Measurements from ENCODE around the gene P2RX2.

The P2RX2 gene

DNA sequence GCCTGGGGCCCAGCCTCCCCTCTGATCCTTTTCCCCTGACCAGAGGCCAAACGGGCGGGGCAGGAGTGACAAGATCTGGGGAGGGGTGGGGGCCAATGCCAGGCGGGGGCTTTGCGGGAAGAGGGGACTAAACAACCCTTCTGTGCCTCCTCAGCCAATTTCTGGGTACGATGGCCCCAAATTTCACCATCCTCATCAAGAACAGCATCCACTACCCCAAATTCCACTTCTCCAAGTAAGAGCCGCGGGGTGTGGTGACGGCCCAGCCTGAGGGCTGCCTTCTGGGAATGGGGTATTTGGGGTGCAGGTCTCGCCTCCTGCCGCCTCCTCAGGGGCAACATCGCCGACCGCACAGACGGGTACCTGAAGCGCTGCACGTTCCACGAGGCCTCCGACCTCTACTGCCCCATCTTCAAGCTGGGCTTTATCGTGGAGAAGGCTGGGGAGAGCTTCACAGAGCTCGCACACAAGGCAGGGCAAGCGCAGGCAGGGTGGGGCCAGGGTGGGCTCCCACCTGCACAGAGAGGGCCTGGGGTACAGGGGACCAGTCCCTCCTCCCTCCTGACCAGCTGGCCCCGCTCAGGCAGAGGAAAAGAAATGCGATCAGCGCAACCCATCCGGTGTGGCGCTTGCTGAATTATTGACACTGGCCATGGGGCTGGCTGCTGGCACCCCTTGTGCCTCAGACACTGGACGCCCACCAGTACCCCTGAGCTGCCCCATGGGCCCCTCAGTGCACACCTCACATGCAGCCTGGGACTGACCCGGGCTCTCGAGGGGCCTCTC lies 1.7 kb downstream of the P2RX2 start:
- no peak for DNase-seq (ENCODE audit: low read depth)
- H3K4me3 ChIP-seq (ENCODE audit: low read length), result no peak overlapping the region
- no peak for TF ChIP-seq CTCF (conservative IDR thresholded peaks at IDR 0.05; ENCODE audit: low read depth, low read length)

DNA sequence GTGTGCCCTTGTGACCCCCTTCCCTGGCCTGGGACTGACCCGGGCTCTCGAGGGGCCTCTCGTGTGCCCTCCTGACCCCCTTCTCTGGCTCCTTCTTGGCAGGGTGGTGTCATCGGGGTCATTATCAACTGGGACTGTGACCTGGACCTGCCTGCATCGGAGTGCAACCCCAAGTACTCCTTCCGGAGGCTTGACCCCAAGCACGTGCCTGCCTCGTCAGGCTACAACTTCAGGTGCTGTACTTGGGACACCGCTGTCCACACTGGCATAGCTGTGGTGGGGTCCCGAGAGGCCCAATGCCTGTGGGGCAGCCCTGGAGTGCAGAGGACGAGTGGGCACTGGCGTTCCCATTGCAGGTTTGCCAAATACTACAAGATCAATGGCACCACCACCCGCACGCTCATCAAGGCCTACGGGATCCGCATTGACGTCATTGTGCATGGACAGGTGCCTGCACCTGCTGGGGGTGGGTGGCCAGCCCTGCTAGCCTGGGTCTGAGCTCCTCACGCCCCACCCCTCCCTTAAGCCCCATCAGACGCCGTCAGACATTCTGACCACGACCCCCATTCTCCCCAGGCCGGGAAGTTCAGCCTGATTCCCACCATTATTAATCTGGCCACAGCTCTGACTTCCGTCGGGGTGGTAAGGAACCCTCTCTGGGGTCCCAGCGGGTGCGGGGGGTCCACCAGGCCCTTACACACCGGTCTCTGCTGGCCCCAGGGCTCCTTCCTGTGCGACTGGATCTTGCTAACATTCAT lies 2.5 kb downstream of the P2RX2 start:
- no peak for DNase-seq (ENCODE audit: low read depth)
- no peak overlapping the region for H3K4me3 ChIP-seq (ENCODE audit: low read length)
- no peak for TF ChIP-seq CTCF (conservative IDR thresholded peaks at IDR 0.05; ENCODE audit: low read depth, low read length)

GRCh38 chr12:132621657-132622435 lies 3.3 kb downstream of the P2RX2 start:
- H3K4me3 ChIP-seq (ENCODE audit: low read length), result no peak overlapping the region
- no peak for DNase-seq (ENCODE audit: low read depth)
- TF ChIP-seq CTCF (conservative IDR thresholded peaks at IDR 0.05; ENCODE audit: low read depth, low read length), result no peak

DNA sequence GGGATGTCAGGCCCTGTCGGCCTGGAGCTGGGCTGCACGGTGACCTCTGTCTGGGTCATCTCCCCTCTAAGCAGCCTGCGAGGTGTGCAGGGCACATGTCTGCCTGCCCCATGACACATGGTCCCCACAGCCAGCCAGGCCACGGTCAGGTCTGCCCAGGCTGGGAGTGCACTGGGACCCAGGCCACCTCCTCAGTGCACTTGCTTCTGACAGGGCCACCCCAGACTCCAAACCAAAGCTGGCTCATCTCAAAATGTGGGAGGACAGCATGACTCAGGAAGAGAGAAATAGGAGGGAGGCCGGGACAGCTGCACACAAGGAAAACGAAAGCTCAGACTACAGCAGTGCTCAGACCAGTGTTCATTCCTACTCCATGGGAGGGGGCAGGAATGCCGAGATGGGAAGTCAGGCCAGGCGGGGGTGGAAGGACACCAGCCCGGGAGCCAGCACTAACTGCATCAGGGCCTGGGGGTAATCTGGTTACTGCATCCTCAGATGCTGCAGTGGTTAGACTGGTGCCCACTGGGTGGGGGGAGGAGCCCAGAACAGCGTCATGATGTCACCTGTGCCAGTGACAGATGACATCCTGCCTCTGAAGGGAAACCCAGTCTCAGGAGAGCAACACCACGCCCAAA lies 4.0 kb downstream of the P2RX2 start:
- no peak for DNase-seq (ENCODE audit: low read depth)
- no peak for TF ChIP-seq CTCF (conservative IDR thresholded peaks at IDR 0.05; ENCODE audit: low read depth, low read length)
- no peak overlapping the region for H3K4me3 ChIP-seq (ENCODE audit: low read length)

- no peak for TF ChIP-seq CTCF (conservative IDR thresholded peaks at IDR 0.05; ENCODE audit: low read depth, low read length)
- no peak overlapping the region for H3K4me3 ChIP-seq (ENCODE audit: low read length)
- DNase-seq (ENCODE audit: low read depth), result no peak
Observed at GRCh38 chr12:132623072-132623869, 4.7 kb downstream of the P2RX2 start.

- no peak overlapping the region for H3K4me3 ChIP-seq (ENCODE audit: low read length)
- no peak for TF ChIP-seq CTCF (conservative IDR thresholded peaks at IDR 0.05; ENCODE audit: low read depth, low read length)
- DNase-seq (ENCODE audit: low read depth), result no peak
Observed at GRCh38 chr12:132624186-132624855, 5.7 kb downstream of the P2RX2 start.
